ENCODE measurements around the gene EEF1A2.

EEF1A2 gene

GRCh38 chr20:63536241-63536977 lies 37.5 kb upstream of the EEF1A2 start:
- no peak for DNase-seq

DNA sequence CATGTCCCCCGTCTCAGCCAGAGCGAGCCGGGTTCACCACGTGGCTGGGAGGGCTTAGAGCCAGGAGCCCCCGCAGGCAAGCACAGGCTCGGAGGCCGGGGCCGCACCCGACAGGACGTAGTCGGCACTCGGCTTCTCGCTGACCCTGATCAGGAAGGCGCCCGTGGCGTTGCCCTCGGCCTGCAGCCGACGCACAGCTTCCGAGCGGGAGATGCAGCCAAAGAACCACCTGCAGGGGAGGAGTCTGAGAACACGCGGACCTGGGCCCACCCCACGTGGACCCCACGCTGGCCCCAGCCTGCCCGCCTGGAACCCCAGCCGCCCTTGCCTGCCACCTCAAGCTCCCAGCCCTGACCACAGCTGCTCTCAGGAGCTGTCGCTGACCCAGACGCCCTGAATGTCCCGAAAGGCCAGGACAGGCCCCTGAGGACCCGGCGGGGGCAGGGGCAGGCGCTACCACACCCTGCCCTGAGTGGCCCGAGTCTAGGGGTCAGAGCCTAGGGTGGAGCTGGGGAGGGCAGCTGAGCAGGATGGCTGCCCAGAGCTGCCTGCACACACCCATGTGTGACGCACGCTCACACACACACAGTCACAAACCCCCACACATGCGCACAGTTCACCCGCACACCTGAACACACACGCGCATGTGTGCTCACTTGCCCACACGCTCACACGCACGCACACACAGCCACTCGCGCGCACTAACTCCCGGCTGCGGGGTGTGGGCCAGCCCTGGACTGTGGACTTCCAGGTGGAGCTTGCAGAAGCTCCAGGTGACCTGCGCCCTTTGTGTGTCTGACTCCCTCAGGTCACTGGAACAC lies 36.2 kb upstream of the EEF1A2 start:
- no peak for DNase-seq

DNA sequence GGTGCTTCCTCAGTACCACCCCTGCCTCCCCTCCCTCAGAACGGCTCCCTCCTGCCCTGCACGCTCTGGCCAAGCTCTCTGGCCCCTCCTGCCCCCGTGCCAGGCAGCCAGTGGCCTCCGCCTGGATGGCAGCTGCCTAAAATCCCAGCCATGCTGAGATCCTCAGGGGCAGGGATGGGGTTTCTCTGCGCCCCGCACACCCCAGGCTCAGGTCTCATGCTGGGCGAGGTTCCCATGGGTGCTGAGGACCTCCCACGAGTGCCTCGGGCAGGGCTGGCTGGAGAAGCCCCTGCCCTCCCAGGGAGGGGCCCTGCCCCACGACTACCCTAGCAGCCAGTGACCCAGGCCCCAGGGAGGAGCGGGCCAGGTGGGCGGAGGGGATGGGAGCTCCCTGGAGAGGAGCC lies 35.5 kb upstream of the EEF1A2 start:
- DNase-seq = no peak

GRCh38 chr20:63533871-63534393 lies 35.0 kb upstream of the EEF1A2 start:
- no peak for DNase-seq

DNA sequence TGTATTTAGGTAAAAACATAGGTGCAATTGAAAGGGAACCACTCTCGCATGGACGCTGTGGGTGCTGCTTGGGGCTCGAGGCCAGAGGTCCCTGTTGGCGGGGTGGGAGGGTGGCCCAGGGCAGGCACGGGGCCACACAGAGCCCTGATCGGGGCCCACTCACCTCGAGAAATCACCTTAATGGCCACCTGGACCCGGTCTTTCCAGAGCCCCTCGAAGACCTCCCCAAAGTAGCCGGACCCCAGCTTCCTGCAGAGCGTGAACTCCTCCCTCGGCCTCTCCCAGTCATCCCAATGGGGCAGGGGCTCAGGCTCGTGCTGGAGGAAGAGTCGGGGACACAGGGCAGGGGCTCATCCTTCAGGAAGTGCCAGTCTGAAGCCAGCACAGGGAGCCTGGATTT lies 34.5 kb upstream of the EEF1A2 start:
- DNase-seq = no peak

- no peak for DNase-seq
Observed at GRCh38 chr20:63532449-63532971, 33.6 kb upstream of the EEF1A2 start.

DNA sequence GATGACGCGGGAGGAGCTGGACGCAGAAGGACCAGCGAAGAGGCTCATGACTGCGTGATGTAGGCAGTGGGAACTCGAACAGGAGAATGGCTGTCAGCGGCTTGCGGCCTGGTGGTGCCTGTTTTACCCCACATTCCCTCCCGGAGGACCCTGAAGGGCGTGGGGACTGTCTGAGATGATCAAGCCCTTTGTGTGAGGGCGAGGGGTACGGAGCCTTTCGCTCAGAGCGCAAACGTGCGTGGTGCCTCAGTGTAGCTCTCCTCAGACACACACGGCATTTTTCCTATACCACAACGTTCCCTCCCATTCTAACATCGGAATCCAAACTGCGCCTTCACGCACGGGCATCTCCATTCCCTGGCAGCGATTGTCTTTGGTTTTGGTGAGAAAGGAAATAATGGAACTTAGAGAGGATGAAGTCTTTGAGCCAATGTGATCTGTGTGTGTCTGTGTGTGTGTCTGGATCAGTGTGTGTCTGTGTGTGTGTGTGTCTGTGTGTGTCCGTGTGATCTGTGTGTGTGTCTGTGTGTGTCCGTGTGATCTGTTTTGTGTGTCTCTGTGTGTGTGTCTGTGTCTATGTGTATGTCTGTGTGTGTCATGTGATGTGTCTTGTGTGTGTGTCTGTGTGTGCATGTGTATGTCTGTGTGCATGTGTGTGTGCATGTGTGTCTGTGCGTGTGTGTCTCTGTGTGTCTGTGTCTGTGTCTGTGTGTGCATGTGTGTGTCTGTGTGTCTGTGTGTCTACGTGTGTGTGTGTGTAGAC lies 33.0 kb upstream of the EEF1A2 start:
- no peak for DNase-seq

DNA sequence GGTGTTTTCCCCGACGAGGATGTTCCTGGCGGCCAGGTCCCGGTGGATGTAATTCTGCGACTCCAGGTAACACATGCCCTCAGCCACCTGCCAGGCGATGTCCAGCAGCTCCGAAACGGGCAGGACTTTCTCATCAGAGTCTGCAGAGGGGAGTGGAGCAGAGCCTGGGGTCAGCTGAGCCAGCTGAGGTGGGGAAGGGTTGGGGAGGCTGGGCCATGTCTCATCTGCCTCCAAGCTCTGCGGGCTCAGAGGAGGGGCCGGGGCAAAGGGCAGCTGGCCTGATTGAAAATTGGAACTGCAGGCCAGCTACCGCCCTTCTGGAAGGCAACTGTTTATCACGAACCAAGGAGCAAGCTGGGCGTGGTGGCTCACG lies 31.9 kb upstream of the EEF1A2 start:
- no peak for DNase-seq

GRCh38 chr20:63529861-63530787 lies 31.2 kb upstream of the EEF1A2 start:
- no peak for DNase-seq

DNA sequence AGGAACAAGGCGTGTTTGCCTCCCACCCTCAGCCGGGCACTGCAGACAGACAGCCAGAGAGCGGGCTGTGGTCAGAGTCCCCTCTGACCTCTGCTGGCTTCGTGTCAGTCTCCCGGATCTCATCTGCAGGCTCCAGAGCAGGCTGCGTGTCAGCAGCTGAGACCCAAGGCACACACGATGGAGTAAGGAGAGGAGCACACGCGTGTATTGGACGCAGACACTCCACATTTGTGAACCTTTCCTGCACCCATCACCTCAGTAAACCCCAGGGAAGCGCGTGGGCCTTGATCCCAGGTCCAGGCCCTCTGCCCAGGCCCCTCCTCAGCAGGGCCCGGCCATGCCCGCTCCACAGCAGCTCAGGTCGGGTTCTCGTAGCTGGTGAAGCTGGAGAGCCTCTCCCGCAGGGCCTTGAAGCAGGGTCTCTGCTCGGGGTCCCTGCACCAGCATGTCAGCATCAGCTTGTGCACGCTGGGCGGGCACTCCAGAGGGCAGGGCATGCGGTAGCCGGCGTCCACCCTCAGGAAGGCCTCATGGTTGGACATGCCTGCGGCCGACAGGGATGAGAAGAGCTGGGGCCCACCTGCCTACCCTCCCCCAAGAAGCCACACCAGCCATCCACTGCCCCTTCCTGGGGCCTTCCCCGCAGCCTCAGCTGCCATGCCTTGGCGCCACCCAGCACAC lies 30.4 kb upstream of the EEF1A2 start:
- no peak for DNase-seq

DNA sequence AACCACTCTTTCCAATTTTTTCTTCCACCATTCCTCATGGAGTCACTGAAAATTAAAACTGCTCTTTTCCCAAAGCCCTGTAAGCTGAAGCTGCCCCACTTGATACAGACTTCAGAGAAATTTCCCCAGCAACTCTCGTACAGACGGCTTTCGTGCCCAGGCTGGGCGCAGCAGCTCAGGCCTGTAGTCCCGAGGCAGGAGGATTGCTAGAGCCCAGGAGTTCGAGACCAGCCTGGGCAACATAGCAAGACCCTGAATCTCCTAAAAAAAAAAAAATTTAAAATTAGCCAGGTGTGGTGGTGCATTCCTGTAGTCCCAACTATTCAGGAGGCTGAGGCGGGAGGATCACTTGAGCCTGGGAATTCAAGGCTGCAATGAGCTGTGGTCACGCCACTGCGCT lies 28.3 kb upstream of the EEF1A2 start:
- DNase-seq = no peak

DNA sequence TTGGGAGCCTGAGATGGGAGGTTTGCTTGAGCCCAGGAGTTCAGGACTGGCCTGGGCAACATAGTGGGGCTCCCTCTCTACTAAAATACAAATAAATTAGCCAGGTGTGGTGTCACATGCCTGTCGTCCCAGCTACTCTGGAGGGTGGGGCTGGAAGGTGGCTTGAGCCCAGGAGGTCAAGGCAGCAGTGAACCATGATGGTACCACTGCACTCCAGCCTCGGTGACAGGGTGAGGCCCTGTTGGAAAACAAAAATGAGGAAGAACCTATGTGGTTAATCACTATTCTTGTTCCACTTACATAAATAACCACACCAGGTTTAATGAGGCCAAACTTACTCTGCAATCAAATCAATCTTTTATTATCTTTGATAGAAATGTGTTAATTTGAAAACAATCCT lies 27.1 kb upstream of the EEF1A2 start:
- no peak for DNase-seq

DNA sequence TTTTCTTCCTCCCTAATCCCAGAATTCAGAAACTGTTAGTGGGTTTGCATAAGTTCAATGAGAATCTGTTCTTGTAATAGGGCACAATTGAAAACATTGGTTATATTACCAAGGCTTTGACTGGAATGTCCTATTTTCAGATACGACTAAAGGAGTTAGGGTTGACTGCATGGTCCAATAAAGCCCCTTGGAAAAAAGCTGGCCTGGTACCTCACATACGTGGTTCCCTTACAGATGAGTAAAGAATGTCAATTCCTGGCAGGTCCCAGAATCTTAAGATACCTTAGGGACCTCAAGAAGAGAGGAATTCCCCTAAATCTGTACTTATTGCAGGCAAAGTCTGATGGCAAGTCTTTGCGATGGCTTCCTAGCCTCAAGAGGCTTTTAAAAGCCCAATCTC lies 26.3 kb upstream of the EEF1A2 start:
- no peak for DNase-seq

DNA sequence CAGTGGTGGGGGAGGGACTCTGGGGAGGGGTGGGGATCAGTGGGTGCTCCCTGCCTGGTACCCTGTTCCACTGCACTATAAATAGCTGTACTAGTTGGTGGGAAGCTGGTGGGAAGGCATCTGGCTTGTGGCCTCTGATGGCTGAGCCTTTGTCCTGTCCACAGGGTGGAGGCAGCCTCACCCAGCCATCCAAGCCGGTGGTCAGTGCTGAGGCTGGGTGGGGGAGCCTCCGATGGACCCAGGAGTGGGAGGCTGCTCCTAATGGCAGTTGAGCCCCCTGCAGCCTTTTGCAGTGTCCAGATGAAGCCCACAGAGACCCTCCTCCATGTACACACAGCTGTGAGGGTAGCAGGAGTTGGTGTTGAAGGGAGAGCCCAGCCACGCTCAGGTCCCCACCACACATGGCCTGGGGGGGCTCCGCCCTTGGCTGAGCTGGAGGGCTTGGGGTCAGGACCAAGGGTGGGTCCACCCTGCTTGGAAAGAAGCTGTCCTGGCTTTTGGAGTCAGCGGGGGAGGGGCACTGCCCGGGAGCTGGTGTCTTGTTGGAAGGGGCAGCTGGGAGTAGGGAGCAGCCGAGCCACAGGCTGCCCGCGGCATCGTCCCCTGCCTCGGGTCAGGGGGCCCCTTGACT lies 24.2 kb upstream of the EEF1A2 start:
- no peak for DNase-seq

DNA sequence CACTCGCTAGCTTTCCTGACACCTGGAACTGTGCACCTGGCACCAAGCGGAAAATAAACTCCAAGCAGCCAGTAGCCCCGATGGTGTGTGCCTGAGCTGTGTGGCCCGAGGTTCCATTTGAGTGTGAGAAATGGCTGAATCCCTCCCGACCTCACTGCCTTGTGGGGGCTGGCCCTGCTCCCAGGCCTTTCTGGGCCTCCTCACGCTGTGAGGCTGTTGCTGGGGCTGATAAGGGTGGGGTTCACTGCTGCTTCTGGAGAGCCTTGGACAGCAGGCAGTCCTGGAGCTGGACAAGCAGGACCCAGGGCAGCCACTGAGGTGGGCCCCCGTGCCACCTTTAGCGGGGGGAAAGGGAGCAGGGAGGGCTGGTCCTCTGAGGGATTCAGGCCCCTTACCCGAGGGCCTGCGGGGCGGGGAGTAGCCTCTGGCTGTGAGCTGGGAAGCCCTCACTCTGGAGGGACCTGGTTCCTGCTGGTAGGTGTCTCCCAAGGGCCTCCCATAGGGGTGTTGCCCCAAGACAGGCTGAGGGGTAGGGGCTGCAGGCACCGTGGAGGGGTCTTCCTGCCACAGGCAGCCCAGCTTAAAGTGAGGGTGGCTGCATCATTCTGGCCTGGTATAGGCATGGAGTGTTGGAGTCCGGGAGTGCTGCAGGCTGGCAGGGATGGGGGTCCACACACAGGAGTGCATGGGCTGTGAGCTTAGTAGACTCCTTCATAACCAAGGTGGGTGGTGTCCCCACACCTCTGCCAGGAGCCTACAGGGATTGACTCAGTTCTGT lies 23.4 kb upstream of the EEF1A2 start:
- DNase-seq = no peak

- no peak for DNase-seq
Observed at GRCh38 chr20:63521602-63522001, 22.7 kb upstream of the EEF1A2 start.

DNA sequence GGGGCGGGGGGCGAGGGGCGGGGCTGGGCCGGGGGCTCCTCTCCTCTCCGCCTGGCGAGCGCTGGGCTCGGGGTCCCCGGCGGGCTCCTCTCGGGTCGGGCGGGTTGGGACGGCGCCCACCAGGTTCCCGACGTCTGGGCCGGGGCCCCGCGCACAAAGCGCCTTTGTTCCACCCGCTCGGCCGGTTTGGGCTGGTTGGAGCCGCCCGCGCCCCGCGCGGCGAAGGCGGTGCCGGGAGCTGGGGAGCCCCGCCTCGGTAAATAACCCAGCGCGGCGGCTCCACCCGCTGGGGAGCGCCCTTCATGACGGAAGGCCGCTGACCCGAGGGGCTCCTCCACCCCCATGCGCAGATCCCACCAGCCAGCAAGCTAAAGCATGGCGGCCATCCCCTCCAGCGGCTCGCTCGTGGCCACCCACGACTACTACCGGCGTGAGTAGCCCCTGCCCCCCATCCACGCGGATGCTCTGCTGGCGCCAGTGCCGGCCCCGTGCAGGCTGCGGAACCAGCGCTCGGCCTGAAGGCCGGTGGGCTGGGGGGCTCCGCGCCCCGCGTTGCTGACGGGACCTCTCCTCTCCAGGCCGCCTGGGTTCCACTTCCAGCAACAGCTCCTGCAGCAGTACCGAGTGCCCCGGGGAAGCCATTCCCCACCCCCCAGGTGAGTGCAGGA lies 22.2 kb upstream of the EEF1A2 start:
- DNase-seq = peak; percentile 34

- DNase-seq = peak; percentile 58
Observed at GRCh38 chr20:63520504-63520933, 21.6 kb upstream of the EEF1A2 start, which contains the start of gene PPDPF. Gene PPDPF (plus strand): TSS chr20:63520765. CDS start chr20:63521309, 544 bp downstream.

All from GOT3 (cell line).